Stimulated activated CD4-positive, alpha-beta T cell treated with anti-CD3 and anti-CD28 coated beads, Interleukin-4, amount 100 ng/mL, for 4 hours (primary cell): Measurements from ENCODE around the gene ELOVL1.

Experiments used
- DNase-seq, 2 experiments: peaks; one replicate each; pipeline ENCODE4 v3.0.0-alpha.2; 2020

The ELOVL1 gene

DNA sequence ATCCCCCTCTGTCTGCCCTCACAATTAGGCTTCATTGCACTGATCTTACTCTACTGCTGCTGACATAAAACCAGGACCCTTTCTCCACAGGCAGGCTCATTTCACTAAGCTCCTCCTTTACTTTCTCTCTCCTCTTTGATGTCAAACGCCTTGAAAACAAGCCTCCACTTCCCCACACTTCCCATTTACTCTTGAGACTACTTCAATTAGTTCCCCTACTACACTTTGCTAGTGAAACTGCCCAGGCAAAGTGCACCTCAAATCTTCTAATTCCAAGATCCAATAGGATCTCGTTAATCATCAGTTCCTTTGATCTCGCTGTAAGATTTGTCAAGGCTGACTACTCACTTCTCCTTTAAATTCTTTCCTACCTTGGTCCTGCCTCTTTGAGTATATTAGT is 14.9 kb downstream of the ELOVL1 start:
- DNase-seq, result no peak

DNA sequence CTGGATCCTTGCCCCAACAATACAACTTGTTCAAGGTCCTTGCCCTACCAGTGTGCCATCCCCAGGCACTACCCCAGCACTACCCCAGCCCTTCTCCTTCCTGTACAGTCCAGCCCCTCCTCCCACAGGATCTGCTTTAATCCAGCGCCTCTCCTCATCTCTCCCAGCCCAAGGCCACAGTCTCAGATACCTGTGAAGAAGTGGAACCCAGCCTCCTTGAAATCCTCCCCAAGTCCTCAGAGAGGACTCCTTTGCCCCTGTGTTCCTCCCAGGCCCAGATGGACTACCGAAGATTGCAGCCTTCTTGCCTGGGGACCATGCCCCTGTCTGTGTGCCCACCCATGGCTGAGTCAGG is 15.5 kb downstream of the ELOVL1 start:
- DNase-seq, result no peak

DNA sequence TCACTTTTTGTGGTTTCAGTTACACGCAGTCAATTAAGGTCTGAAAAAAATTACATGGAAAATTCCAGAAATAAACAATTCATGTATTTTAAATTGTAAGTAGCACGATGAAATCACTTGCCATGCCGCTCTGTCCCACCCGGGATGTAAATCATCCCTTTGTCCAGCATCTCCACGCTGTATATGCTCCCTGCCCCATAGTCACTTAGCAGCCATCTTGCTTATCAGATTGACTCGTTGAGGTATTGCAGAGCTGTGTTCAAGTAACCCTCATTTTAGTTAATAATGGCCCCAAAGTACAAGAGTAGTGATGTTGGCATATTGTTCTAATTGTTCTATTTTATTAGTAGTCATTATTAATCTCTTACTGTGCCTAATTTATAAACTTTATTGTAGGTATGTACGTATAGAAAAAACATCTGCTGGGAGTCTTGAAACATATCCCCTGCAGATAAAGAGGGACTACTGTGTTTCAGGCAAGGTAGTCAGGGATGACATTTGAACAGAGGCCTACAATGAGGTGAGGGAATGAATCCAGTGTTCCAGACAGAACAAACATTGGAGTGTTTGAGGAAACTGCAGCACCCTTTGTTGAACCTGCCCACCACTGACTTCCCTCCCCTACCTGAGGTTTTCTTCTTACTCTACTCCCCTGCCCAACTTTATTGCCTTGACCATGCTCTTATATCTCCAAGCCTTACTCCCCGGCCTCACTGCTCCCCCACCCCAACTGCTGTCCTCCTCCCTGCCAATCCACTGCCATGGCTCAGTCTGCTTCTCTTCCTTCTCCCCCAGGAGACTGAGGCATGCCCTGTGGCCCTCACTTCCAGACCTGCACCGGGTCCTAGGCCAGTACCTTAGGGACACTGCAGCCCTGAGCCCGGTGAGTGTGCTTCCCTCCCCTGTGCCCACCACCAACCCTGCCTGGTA is 16.1 kb downstream of the ELOVL1 start:
- DNase-seq, result no peak

DNA sequence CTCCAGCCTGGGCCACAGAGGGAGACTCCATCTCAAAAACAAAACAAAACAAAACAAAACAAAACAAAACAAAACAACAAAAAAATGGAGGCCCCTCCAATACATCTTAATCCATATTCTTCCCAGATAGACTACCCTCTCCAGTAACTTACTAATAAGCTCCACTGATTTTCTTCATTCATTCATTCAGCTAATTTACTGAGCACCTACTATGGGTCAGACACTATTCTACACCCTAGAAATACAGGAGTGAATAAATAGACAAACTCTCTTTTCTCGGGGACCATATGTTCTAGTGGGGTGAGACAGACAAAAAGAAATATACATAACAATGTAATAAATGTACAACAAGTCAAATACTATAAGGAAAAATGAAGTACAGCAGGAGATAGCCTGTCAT is 16.8 kb downstream of the ELOVL1 start:
- DNase-seq, result no peak

DNA sequence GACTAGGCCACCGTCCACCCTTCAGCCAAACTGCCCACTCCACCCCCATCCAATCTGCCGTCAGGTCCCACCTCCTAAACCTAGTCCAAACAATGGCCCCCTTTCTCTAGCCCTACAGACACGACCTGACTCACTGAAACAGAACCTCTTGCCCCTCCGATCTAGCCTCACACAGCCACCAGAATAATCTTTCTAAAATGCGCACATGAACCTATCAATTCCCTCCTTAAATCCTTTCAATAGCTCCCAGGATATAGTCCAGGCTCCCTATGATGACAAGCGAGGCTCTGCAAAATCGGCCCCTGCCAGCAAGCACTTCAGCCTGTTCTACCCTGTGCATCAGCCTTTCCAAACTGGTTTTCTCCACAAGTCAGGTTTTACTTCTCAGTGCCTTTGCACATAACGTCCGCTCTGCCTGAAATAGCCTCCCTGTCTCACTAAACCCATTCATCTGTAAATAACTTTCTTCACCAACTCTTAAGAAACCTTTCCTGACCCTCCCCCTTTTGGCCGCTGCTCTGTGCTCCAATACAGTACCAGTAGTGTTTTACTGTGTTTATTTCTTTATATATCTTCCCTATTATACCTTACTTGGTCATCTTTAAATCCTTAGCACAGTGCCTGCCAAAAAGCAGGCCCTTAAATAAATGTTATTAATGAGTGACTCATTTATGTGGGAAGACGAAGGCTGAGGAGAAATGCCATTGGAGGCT is 18.1 kb downstream of the ELOVL1 start:
- no peak for DNase-seq

DNA sequence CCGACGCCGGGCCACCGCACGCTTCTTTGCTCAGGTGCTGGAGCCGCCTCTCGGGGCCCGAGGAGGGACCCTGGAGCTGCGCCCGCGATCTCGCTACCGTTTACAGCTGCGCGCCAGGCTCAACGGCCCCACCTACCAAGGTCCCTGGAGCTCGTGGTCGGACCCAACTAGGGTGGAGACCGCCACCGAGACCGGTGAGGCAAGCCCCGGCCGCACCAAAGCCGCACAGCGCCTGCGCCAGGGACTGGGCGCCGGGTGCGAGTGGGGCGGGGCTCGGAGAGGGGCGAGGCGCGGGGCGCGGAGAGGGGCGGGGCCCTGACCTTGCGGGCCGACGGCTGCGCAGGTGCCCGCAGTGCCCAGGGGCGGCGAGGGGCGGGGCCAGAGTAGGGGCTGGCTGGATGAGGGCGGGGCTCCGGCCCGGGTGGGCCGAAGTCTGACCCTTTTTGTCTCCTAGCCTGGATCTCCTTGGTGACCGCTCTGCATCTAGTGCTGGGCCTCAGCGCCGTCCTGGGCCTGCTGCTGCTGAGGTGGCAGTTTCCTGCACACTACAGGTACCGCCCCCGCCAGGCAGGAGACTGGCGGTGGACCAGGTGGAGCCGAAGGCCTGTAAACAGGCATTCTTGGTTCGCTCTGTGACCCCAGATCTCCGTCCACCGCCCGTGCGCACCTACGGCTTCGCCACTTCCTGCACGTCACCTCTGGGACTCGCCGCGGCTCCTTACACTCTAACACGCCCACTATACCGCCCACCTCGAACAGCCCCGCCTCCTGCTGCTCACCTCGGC is 18.8 kb downstream of the ELOVL1 start:
- DNase-seq, result peak; percentile 18 to 34

DNA sequence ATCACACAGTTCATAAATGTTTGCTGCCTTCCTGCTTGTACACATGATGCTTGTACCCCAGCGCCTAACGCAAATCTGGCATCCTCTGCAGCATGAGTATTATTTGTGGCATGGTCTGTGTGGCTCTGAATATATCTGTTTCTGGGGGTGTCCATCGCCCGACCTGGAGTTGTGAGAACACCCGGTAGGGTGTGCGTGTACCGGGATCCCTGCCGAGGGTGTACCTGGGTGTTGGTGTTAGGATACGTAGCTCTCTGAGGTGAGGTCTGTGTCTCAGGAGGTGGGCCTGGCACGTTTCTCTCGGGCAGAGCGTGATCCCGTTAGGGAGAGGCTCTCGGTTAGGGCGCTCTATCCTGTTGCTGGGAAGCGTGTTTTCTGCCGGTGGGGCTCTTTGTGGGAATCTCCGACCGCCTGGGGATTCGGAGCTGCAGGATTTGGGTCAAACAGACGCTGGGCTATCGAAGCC is 19.4 kb downstream of the ELOVL1 start:
- DNase-seq, result no peak

DNA sequence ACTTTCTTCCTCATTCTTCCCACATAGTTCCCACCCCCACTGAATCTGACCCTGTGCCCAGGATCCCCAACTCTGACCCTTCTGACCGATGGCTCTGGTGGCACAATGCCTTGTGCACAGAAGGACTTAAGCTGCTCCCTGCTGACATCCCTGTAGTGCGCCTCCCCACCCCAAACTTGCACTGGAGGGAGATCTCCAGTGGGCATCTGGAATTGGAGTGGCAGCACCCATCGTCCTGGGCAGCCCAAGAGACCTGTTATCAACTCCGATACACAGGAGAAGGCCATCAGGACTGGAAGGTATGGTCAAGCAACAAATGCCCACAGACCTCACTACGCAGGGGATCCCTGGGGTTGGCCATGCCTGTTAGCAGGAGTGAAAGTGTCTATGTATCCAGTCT is 21.2 kb downstream of the ELOVL1 start:
- no peak for DNase-seq

DNA sequence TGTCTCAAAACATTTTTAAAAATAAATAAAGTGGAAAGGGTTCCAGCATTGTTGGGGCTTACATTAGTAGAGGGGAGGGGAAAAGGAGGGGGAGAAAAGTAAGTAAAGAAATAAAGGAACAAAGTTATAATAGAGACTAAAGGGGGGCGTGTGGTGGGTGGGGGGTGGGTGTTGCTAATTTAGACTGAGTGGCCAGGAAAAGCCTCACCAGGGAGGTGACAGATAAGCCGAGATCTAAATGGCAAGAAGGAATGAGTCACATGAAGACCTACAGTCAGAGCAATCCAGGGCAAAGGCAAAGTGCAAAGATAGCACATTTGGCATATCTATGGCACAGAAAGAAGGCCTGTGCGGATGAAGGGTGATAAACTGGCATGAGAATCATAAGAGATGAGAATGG is 22.7 kb downstream of the ELOVL1 start:
- no peak for DNase-seq

DNA sequence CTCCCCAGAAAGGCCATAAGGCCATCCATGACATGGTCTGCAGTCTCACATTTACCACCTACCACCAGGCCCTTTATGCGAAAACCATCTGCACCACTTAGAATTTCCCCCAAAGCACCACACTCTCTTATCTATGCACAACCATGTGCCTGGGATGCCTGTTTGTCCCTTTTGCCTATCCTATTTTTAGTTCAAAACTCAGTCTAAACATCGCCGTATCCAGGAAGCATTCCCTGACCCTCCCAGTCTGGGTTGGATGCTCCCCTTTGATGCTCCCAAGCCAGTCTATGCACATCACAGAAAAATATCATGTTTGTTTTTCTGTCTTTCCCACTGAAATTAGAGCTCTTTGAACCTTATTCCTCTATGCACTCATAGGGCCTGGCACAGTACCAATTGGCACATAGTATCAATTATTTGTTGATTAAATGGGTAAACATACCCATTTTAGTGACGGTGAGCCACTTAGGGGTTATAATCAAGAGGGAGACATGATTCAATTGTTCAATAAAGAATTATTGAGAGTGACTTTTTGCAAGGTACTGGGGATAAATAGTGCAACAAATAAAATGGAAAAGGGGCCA is 23.5 kb downstream of the ELOVL1 start:
- DNase-seq, result no peak

DNA sequence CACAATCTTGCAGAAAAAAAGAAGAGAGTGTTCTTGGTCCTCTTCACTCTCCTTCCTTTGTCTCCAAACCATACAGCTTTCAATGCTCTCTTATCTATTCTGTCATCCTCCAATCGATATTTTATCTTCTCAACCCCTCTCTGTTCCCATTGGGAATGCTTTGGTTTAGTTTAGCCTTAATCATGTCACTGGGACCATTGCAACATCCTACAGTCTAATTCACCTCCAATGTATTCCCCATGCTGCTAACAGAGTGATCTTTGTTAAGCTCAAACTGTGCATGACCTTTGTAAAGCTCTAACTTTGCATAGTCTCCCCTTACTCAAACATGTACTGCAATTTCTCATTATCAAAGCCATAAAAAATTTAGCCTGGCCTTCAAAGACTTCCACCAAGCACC is 27.3 kb downstream of the ELOVL1 start:
- no peak for DNase-seq

DNA sequence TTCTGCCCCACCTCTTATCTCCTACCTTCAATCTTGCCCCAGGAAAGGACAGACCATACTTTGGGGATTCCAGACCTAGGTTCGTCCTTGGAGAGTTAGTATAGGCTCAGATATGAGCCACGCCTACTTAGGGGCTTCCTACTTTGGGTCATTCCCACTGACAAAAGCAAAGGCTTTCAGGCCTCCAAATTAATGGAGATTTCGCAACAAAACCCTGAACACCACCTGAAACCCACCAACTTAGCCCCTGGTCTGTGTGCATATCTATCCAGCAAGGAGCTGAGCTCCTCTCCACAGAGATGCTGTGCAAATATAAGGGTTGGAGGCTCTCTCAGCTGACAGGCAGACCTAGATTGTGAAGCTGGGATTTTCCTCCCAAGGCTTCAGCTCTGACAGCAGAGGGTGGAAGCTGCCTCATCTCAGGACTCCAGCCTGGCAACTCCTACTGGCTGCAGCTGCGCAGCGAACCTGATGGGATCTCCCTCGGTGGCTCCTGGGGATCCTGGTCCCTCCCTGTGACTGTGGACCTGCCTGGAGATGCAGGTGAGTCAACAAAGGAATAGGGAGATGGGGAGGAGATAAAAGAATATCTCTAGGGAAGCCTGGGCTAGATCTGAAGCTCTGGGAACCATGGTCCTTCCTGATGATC is 28.1 kb downstream of the ELOVL1 start:
- no peak for DNase-seq

DNA sequence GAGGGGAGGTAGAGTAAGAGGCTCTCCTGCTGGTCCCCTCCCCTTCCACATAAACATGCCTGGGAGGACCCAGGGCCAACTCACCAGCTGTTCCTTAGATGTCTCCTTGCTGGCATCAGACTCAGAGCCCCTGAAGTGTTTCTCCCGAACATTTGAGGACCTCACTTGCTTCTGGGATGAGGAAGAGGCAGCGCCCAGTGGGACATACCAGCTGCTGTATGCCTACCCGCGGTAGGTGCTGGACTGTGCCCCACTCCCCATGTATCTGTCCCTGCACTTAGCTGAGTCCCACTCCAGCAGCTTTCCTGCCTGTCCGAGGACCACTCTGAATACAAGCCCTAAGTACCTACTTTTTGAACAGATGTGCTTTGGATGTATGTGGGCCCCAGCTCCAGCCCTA is 29.8 kb downstream of the ELOVL1 start:
- no peak for DNase-seq

DNA sequence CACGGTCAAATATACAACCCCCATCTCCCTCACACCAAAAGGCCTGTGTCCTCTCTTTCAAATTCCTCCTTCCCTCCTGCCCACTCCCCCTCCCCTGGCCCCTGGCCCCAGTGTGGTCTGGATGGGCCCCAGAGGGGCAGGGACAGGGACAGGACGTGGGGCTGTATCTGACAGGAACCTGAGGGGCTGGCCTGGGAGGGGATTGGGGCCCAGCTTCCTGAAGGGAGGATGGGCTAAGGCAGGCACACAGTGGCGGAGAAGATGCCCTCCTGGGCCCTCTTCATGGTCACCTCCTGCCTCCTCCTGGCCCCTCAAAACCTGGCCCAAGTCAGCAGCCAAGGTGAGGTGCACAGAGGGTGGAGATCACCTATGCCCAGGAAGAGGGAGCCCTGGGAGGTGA is 30.2 kb downstream of the ELOVL1 start, which contains the start of gene MPL:
Gene MPL (plus strand): TSS at position 231 of the 400 bp plus-strand sequence. CDS start 31 bp downstream, at position 262.
- DNase-seq, result no peak

DNA sequence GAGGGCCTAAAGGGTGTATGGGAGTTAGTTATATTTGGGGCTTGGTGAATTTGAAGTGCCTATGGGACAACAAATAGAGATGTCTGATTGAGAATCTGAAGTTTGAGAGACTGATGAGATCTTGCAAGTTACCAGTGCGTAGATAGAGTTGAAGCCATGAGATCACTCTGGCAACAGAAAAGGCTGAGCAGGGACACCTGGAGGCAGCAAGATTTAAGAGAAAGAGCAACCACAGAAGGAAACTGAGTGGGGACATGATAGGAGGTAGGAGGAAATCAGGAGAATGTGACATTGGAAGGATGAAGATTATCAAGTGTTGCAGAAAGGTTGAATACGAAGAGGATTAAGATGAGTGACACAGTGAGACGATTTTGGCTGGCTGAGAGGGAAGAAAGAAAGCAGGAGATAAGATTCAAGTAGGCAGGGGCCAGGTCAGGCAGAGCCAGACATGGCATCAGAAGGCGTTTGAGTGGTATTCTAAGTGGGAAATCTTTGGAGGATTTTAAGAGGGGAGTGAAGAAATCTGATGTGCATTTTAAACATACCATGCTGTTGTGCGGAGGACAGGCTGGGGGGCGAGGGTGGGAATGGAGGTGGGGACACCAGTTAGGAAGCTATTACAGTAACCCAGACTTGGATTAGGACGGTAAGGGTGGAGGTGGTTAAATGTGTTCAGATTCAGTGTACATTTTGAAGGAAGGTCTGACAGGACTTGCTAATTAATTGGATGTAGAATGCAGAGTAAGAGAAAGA is 33.2 kb downstream of the ELOVL1 start:
- DNase-seq, result no peak

DNA sequence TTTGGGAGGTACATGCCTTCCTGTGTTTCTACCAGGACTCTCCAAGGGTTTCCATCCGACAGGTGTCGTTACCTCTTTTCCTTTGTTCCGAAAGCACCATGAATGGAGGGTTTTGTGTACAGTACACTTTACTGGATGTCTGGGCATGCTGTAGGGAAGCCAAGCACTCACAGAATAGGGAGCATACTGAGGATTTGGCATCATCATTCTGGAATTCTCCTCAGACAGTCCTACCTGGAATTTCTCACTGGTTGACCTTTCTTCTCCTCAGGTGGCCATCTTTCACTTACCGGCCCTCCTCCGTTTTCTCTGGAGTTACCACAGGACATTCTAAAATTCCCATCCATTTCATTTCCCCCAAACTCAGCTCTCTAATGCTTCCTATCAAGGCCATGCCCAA is 36.1 kb downstream of the ELOVL1 start:
- DNase-seq, result no peak

DNA sequence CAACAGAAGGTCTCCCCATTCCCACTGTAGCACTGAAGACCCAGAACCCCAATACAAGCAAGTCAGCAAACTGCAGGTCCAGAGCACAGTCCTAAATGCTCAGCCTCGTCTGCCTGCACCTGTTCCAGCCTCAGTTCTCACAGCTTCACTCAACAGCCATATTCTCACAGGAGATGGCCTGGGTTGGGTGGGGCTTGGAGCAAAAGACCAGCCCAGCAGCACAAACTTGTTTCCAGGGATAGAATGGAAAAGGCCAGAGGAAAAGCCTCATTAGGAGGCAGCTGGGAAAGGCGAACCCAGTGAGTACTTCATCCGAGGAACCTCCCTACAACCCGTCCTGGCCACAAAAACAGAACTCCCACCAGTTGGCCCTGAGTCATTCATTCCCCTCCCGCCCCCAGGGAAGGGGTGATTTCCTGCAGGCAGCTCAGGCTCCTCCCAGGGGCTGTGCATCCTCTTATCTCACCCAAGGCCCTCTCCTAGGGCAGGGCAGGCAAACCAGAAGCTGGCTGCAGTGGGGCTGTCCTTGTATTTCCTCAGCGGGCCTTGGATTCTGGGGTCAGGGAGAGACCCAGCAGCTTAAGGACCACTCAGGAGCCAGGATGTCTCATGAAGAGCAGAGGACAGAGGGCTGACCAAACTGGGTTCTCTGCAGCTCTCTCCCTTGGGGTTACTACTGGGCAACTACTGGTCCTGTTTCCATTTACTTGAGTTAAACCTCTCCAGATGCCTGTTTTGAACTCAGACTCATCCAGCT is 37.6 kb downstream of the ELOVL1 start:
- DNase-seq, result peak; percentile 53 to 71

DNA sequence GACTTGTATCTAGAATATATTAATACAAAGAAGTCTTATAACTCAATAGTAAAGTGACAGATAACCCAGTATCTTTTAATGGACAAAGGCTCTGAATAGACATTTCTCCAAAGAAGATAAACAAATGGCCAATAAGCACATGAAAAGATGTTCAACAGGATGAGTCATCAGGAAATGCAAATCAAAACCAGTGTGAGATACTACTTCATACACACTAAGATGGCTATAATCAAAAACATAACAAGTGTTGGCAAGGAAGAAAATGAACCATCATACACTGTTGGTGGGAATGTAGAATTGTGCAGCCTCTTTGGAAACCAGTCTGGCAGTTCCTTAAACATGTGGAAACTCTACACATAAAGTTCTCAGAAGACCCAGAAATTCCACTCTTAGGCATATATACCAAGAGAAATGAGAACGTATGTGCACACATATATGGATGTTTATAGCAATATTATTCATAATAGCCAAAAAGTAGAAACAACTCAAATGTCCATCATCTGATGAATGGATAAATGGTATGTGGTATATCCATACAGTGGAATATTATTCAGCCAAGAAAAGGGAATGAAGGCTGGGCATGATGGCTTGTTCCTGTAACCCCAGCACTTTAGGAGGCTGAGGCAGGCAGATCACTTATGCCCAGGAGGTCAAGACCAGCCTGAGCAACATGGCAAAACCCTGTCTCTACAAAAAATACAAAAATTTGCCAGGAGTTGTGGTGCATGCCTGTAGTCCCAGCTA is 40.1 kb downstream of the ELOVL1 start:
- no peak for DNase-seq

DNA sequence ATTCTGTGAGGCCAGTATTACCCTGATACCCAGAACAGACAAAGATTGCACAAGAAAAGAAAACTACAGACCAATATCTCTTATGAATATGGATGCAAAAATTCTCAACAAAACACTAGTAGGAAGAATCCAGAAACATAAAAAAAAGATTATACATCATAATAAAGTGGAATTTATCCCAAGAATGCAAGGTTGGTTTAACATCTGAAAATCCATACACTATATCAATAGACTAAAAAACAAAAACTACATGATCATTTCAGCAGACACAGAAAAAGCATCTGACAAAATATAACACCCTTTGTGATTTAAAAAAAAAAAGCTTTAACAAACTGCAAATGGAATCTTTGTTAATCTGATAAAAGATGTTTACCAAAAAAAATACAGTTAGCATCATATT is 42.4 kb downstream of the ELOVL1 start:
- no peak for DNase-seq

DNA sequence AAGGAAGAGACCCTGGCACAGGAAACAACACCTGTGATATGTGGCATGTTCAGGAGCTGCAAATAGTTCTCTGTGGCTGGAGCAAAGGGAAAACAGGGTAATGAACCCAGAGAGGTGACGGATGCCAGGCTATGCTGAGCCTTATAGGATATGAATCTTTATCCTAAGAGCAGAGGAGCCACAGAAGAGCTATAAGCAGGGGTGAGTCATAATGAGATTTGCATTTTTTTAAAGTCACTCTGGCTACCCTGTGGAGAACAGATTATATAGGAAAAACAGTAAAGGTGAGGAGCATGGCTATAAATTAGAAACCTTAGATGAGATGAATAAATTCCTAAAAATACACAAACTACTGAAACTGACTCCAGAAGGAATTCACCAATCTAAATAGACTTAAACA is 43.0 kb downstream of the ELOVL1 start:
- DNase-seq, result no peak
